ENCODE results near the gene POLG.

GRCh38 chr15:89363770-89364169 is 29.1 kb upstream of the POLG start:
- TF ChIP-seq CTCF (IDR thresholded peaks at IDR 0.05) (no peak), POLR2A (IDR thresholded peaks at IDR 0.05) (no peak)

Measured in esophagus squamous epithelium (tissue), 4 donors.